H1 (cell line): ENCODE measurements around the gene LTBP1.

Experiments
- BACH1 ChIP-seq: IDR thresholded peaks from 2 replicates; pipeline ENCODE4 v1.6.1; 2012; ENCODE audit warnings: low read length, improper control_type of control experiment
- CTCF ChIP-seq, 3 experiments: IDR thresholded peaks; 1 replicate in 2 of 3; 2 replicates in 1 of 3; pipeline versions ENCODE4 v1.5.1 to v1.6.1; 2011; ENCODE audit warnings: low read length in 3 of 3, mild to moderate bottlenecking in 3 of 3, inconsistent platforms in 2 of 3, low read depth in 1 of 3, moderate library complexity in 1 of 3; ENCODE audit not compliant: insufficient read depth in 1 of 3; ENCODE audit errors: control extremely low read depth in 1 of 3
- JUN ChIP-seq: IDR thresholded peaks from 2 replicates; pipeline ENCODE4 v1.6.1; 2011; ENCODE audit warnings: low read depth, mild to moderate bottlenecking, improper control_type of control experiment, low read length
- POLR2A ChIP-seq, 2 experiments: IDR thresholded peaks; 1 replicate in 1 of 2; 2 replicates in 1 of 2; pipeline ENCODE4 v1.6.1; 2011; ENCODE audit warnings: low read depth in 2 of 2, low read length in 2 of 2, mild to moderate bottlenecking in 2 of 2; ENCODE audit errors: control extremely low read depth in 1 of 2
- SIRT6 ChIP-seq: IDR thresholded peaks from one replicate; pipeline ENCODE4 v1.7.1; 2012; ENCODE audit warnings: low read length, inconsistent platforms
- TCF12 ChIP-seq: IDR thresholded peaks from 2 replicates; pipeline ENCODE4 v1.6.1; 2011; ENCODE audit warnings: low read depth, mild to moderate bottlenecking, low read length

DNA sequence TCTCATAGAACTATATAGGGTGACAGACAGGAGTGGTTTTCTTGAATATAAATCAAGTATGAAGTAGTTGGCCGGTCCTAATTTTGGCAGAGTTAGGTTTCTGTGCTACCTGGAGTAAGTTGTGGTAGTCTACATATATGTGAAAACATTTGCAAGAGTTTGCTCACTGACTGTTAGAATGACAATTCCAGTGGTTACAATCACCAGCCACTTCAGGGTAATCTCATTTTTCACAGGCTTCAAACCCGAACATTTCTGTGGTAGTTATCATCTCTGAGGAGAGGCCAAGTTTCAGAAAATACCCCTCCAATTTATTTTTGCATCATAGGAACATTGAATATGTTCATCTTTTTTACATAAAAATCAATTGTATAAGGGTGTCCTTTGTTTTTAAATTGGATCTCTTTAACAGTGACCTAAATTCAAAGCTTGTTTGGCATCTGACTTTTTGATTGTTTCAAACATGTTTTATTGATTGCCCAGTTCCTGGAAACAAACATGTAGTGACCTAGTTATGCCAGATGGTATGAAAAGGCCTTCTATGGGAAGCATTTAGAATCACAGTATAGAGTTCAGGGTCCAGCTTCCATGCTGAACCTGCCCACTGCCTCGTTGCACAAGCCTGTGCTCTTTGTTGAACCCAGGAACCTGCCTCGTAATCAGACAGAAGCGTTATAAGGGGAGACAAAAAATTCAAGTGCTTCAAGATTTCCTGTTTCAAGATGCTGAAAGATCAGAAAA is 250.6 kb downstream of the LTBP1 start:
- TF ChIP-seq SIRT6 (no peak), POLR2A (IDR thresholded peaks at IDR 0.05; ENCODE audit: control extremely low read depth in 1 of 2, low read depth in 2 of 2, low read length in 2 of 2) (no peak), CTCF (IDR thresholded peaks at IDR 0.05; ENCODE audit: control extremely low read depth in 1 of 3, insufficient read depth in 1 of 3, low read depth in 1 of 3, low read length in 3 of 3) (no peak), JUN (no peak), BACH1 (no peak), TCF12 (no peak)
